ENCODE measurements around the gene SYNJ2.

Gene SYNJ2

DNA sequence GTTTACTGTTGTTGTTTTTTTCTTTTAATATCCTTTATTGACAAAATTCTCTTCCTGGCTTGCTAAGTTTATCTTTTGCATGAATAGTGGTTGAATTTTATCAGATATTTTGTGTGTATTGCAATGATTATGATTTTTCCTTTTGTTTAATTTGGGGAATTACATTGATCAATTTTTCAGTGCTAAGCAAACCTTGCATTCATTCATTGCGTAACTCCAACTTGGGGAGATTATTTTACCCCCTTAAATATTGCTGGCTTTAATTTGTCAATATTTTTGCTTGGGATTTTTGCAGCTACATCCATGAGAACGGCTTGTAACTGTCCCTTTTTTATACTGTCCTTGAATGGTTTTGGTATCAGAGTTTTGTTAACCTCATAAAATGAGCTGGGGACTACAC, 123.0 kb downstream of the SYNJ2 start:
- no peak for ATAC-seq (ENCODE audit: insufficient read depth, low read depth)
- H3K79me2 ChIP-seq (ENCODE audit: insufficient read depth, low read length), result no peaks in the 10 kb centered on the region
- DNase-seq, result no peak
- no peaks in the 10 kb centered on the region for H4K20me1 ChIP-seq (ENCODE audit: insufficient read depth, low read length)
- H3K9me3 ChIP-seq (ENCODE audit: insufficient read depth, low read length, severe bottlenecking), result no peaks in the 10 kb centered on the region
- TF ChIP-seq EZH2 (IDR thresholded peaks at IDR 0.05; ENCODE audit: borderline replicate concordance, low read depth, low read length, severe bottlenecking) (no peak), CTCF (IDR thresholded peaks at IDR 0.05; ENCODE audit: borderline replicate concordance, extremely low read depth, low read length, poor library complexity, severe bottlenecking) (no peak)
- no peak overlapping the region for H3K27ac ChIP-seq (ENCODE audit: low read length)
- H3K36me3 ChIP-seq (ENCODE audit: insufficient read depth, low read length), result peaks cover 5% of the 10 kb centered on the region; the same call in 1 of the 2 replicates
- no peak overlapping the region for H2AFZ ChIP-seq (ENCODE audit: low read depth, low read length)
- no peaks in the 10 kb centered on the region for H3K4me1 ChIP-seq (ENCODE audit: insufficient read depth, low read length)
- no peak overlapping the region for H3K4me2 ChIP-seq (ENCODE audit: insufficient read depth, low read length)
- no peak overlapping the region for H3K9ac ChIP-seq (ENCODE audit: low read depth, low read length)
- no peak overlapping the region for H3K4me3 ChIP-seq (ENCODE audit: low read depth in 1 of 2, low read length in 2 of 2)
- no peaks in the 10 kb centered on the region for H3K27me3 ChIP-seq (ENCODE audit: insufficient read depth, low read length, poor library complexity)

GRCh38 chr6:158109748-158110147, 128.1 kb downstream of the SYNJ2 start:
- Histone ChIP-seq H3K4me1 (ENCODE audit: insufficient read depth, low read length) (no peaks in the 10 kb centered on the region), H3K4me2 (ENCODE audit: insufficient read depth, low read length) (no peak overlapping the region), H3K4me3 (ENCODE audit: low read depth in 1 of 2, low read length in 2 of 2) (no peak overlapping the region), H3K79me2 (ENCODE audit: insufficient read depth, low read length) (no peaks in the 10 kb centered on the region), H3K9ac (ENCODE audit: low read depth, low read length) (no peak overlapping the region), H2AFZ (ENCODE audit: low read depth, low read length) (no peak overlapping the region), H4K20me1 (ENCODE audit: insufficient read depth, low read length) (no peaks in the 10 kb centered on the region), H3K9me3 (ENCODE audit: insufficient read depth, low read length, severe bottlenecking) (no peaks in the 10 kb centered on the region), H3K36me3 (ENCODE audit: insufficient read depth, low read length) (peaks cover 35% of the 10 kb centered on the region; the same call in 1 of the 2 replicates), H3K27me3 (ENCODE audit: insufficient read depth, low read length, poor library complexity) (no peaks in the 10 kb centered on the region), H3K27ac (ENCODE audit: low read length) (no peak overlapping the region)
- TF ChIP-seq CTCF (IDR thresholded peaks at IDR 0.05; ENCODE audit: borderline replicate concordance, extremely low read depth, low read length, poor library complexity, severe bottlenecking) (no peak), EZH2 (IDR thresholded peaks at IDR 0.05; ENCODE audit: borderline replicate concordance, low read depth, low read length, severe bottlenecking) (no peak)
- ATAC-seq (ENCODE audit: insufficient read depth, low read depth), result no peak
- no peak for DNase-seq

GRCh38 chr6:158110986-158111385, 129.3 kb downstream of the SYNJ2 start:
- no peak overlapping the region for H3K27ac ChIP-seq (ENCODE audit: low read length)
- no peaks in the 10 kb centered on the region for H3K9me3 ChIP-seq (ENCODE audit: insufficient read depth, low read length, severe bottlenecking)
- TF ChIP-seq EZH2 (IDR thresholded peaks at IDR 0.05; ENCODE audit: borderline replicate concordance, low read depth, low read length, severe bottlenecking) (no peak), CTCF (IDR thresholded peaks at IDR 0.05; ENCODE audit: borderline replicate concordance, extremely low read depth, low read length, poor library complexity, severe bottlenecking) (no peak)
- H2AFZ ChIP-seq (ENCODE audit: low read depth, low read length), result no peak overlapping the region
- no peak for DNase-seq
- H4K20me1 ChIP-seq (ENCODE audit: insufficient read depth, low read length), result no peaks in the 10 kb centered on the region
- peaks cover 42% of the 10 kb centered on the region for H3K36me3 ChIP-seq (ENCODE audit: insufficient read depth, low read length)
- no peak overlapping the region for H3K4me2 ChIP-seq (ENCODE audit: insufficient read depth, low read length)
- H3K4me1 ChIP-seq (ENCODE audit: insufficient read depth, low read length), result no peaks in the 10 kb centered on the region
- no peaks in the 10 kb centered on the region for H3K27me3 ChIP-seq (ENCODE audit: insufficient read depth, low read length, poor library complexity)
- H3K9ac ChIP-seq (ENCODE audit: low read depth, low read length), result no peak overlapping the region
- no peak overlapping the region for H3K4me3 ChIP-seq (ENCODE audit: low read depth in 1 of 2, low read length in 2 of 2)
- ATAC-seq (ENCODE audit: insufficient read depth, low read depth), result no peak
- H3K79me2 ChIP-seq (ENCODE audit: insufficient read depth, low read length), result no peaks in the 10 kb centered on the region

GRCh38 chr6:158111987-158112386, 130.3 kb downstream of the SYNJ2 start:
- no peak for TF ChIP-seq EZH2 (IDR thresholded peaks at IDR 0.05; ENCODE audit: borderline replicate concordance, low read depth, low read length, severe bottlenecking)
- TF ChIP-seq CTCF (IDR thresholded peaks at IDR 0.05; ENCODE audit: borderline replicate concordance, extremely low read depth, low read length, poor library complexity, severe bottlenecking), result no peak
- Histone ChIP-seq H3K36me3 (ENCODE audit: insufficient read depth, low read length) (peaks cover 43% of the 10 kb centered on the region), H3K27ac (ENCODE audit: low read length) (no peak overlapping the region), H3K4me2 (ENCODE audit: insufficient read depth, low read length) (no peak overlapping the region), H3K4me3 (ENCODE audit: low read depth in 1 of 2, low read length in 2 of 2) (no peak overlapping the region), H4K20me1 (ENCODE audit: insufficient read depth, low read length) (no peaks in the 10 kb centered on the region), H3K4me1 (ENCODE audit: insufficient read depth, low read length) (no peaks in the 10 kb centered on the region), H3K27me3 (ENCODE audit: insufficient read depth, low read length, poor library complexity) (no peaks in the 10 kb centered on the region), H3K9ac (ENCODE audit: low read depth, low read length) (no peak overlapping the region), H3K9me3 (ENCODE audit: insufficient read depth, low read length, severe bottlenecking) (no peaks in the 10 kb centered on the region), H2AFZ (ENCODE audit: low read depth, low read length) (no peak overlapping the region), H3K79me2 (ENCODE audit: insufficient read depth, low read length) (no peaks in the 10 kb centered on the region)
- DNase-seq (no peak), ATAC-seq (ENCODE audit: insufficient read depth, low read depth) (no peak)
